GM21529 (cell line): Measurements from ENCODE around the gene FXYD5.

Source experiments
- ATAC-seq: cut with Tn5 transposase; IDR thresholded peaks from one replicate; pipeline ENCODE4 v1.9.1; 2021; ENCODE audit not compliant: unreplicated experiment

FXYD5 gene

DNA sequence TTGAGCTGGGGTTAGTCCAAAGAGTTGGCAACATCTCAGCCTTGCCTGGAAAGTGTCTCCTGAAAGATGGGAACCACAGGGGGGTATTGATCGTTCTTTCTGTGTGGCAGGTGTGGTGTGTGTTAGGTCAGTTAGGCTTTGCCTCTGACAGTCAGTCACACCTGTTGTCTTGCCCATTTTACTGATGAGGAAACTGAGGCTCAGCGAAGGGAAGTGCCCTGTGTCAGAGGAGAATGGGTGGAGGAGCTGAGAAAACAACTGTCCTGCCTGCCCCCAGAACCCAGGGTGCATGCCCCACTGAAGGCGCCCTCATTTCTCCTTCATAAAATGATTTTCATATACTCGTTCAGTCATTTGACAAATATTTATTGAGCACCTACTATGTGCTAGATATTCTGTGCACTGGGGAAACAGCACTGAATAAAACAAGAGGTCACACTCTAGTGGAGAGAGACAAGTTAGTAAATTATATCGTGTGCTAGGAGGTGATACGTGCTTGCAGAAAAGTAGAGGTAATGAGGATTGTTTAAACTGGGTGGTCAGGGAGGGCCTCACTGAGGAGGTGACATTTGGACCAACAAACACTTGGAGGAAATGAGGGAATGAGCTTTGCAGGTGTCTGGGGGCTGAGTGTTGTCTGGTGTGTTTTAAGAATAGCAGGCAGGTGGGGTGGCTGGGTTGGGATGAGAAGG is 1.6 kb downstream of the FXYD5 start:
- ATAC-seq, result no peak

DNA sequence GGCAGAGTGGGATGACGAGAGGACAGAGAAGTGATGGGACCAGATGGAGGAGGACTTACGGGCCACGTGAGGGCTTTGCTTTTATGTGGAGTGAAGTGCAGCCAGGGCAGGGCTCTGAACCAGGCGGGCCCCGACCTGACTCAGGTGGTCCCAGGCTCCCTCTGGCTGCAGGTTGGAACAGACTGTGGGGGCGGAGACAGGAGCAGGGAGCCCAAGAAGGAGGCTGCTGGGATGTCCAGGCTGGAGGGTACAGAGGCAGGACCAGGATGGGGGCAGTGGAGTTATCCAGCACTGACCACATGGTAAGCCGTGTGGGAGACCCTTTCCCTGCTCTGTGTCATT is 2.1 kb downstream of the FXYD5 start:
- no peak for ATAC-seq

DNA sequence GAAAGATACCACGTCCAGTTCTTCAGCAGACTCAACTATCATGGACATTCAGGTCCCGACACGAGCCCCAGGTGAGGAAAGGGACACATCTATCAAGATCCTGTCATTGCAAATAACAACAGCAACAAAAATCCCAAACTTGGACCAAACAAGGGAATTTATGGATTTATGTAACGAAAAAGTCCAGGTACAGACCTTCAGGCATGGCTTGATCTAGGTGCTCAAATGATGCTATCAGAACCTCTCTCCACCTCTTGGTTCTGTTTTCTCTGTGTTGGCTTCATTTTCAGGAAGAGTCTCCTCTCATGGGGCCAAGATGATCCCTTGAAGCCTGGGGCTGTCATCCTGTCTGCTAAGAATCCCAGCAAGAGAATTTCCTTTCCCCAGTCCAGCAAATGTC is 2.9 kb downstream of the FXYD5 start:
- ATAC-seq, result no peak

DNA sequence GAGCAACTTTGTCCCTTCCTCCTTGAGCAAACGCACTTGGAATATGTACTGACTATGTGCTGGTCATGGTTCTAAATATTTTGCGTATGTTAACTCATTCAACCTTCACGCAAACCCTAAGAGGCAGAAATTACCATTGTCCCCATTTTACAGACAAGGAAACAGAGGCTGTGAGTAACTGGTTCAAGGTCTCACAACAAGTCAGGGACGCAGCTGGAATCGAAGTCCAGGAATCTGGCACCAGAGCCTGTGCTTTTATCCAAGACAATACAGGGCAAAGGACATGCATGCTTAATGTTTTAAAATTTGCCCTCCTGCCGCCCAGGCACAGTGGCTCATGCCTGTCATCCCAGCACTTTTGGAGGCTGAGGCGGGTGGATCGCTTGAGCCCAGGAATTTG is 5.1 kb downstream of the FXYD5 start:
- ATAC-seq, result no peak

DNA sequence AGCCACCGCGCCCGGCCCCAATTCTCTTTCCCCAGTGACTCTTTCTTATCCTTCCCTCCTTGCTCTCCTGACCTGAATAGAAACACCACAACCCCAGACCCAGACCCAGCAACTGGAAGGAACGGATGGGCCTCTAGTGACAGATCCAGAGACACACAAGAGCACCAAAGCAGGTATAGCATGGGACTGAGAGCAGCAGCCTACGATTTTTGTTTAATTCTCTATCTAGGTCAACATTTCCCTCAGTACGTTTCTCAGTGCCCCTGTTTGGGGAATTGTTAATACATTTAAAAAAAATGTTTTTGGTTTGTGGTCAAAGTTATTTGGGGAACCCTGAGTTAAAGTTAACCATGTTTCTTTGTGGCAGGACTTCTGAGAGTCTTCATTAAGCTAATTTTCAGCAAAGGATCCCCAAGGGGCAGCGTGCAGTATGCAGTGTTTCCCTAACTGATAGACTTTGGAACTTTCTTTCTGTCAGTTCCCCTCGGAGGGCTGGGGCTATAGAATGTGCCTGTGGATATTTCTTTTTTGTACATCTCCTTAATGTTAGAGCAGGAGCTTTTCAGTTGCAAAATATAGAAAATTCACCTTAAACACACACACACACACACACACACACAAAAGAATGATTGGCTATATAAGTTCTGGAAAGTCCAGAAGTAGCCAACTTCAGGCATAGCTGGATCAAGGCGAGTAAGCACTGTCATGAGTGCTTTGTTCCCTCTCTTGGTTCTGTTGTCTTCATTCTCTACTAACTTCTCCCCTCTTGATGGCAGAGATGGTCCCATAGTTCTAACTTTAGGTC is 6.3 kb downstream of the FXYD5 start:
- no peak for ATAC-seq

- ATAC-seq, result no peak
Observed at GRCh38 chr19:35161434-35161743, 6.9 kb downstream of the FXYD5 start.

- no peak for ATAC-seq
Observed at GRCh38 chr19:35162471-35163326, 8.2 kb downstream of the FXYD5 start.

- no peak for ATAC-seq
Observed at GRCh38 chr19:35164418-35164817, 9.9 kb downstream of the FXYD5 start.

- ATAC-seq, result no peak
Observed at GRCh38 chr19:35165200-35166058, 10.9 kb downstream of the FXYD5 start.

DNA sequence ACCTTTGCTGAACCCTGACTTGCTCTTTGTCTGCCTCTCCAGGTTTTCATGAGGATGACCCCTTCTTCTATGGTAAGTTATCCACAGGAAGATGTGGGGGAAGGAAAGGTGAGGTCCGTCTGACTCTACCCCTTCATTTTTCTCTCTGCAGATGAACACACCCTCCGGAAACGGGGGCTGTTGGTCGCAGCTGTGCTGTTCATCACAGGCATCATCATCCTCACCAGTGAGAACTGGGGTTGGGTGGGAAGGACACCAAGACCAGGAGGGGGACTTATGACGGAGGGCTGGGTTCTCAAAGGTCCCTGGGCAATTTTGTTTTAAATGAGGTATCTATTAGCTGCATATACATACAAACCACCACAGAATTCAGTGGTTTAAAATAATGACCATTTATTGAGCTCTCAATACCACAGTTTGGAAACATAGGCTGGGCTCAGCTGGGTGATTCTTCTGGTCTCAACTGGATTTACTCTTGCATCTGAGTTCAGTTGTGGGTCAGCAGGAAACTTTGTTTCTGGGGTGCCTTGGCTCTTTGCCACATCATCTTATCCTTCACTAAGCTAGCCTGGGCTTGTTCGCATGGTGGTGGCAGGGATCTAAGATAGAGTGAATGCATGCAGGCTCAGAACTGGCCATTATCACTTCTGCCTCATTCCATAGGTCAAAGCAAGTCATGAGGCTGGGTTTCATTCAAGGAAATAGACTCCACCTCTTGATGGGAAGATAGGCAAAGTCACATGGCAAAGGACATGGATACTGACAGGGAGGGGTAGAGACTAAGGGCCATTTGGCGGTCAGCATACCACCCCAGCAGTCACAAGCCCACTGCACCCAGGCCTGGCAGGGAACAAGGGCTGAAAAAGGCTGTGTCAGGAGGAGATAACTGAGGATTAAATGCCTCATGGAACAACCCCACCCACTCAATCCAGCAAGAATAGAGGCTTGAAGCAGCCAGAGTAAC is 11.8 kb downstream of the FXYD5 start:
- no peak for ATAC-seq

GRCh38 chr19:35167251-35168119 is 12.9 kb downstream of the FXYD5 start:
- ATAC-seq, result no peak

GRCh38 chr19:35168196-35168595 is 13.7 kb downstream of the FXYD5 start:
- ATAC-seq, result no peak

GRCh38 chr19:35169221-35169995 is 14.9 kb downstream of the FXYD5 start:
- no peak for ATAC-seq

- no peak for ATAC-seq
Observed at GRCh38 chr19:35170359-35171061, 16.0 kb downstream of the FXYD5 start.

GRCh38 chr19:35171730-35172129 is 17.2 kb downstream of the FXYD5 start:
- ATAC-seq, result no peak

GRCh38 chr19:35174226-35174625 is 19.7 kb downstream of the FXYD5 start:
- ATAC-seq, result no peak

GRCh38 chr19:35176181-35176570 is 21.6 kb downstream of the FXYD5 start:
- no peak for ATAC-seq
